Measurements from ENCODE around the gene CLCN5.

The CLCN5 gene

GRCh38 chrX:49934148-49934547, 11.8 kb downstream of the CLCN5 start:
- DNase-seq (ENCODE audit: low spot score) = no peak

- no peak for DNase-seq (ENCODE audit: low spot score)
Observed at GRCh38 chrX:49934729-49935128, 12.3 kb downstream of the CLCN5 start.

GRCh38 chrX:49947781-49948180, 25.4 kb downstream of the CLCN5 start:
- DNase-seq (ENCODE audit: low spot score) = no peak

- DNase-seq (ENCODE audit: low spot score) = no peak
Observed at GRCh38 chrX:49949961-49950360, 27.6 kb downstream of the CLCN5 start.

GRCh38 chrX:49951524-49952193, 29.3 kb downstream of the CLCN5 start:
- no peak for DNase-seq (ENCODE audit: low spot score)

GRCh38 chrX:49956313-49956712, 33.9 kb downstream of the CLCN5 start:
- DNase-seq (ENCODE audit: low spot score) = no peak

- DNase-seq (ENCODE audit: low spot score) = no peak
Observed at GRCh38 chrX:49958727-49959485, 36.5 kb downstream of the CLCN5 start.

GRCh38 chrX:49959602-49960001, 37.2 kb downstream of the CLCN5 start:
- DNase-seq (ENCODE audit: low spot score) = no peak

GRCh38 chrX:49960061-49960460, 37.7 kb downstream of the CLCN5 start:
- DNase-seq (ENCODE audit: low spot score) = no peak

- no peak for DNase-seq (ENCODE audit: low spot score)
Observed at GRCh38 chrX:49970674-49971073, 48.3 kb downstream of the CLCN5 start.

- no peak for DNase-seq (ENCODE audit: low spot score)
Observed at GRCh38 chrX:49972328-49972860, 50.0 kb downstream of the CLCN5 start.

GRCh38 chrX:49976682-49977197, 54.3 kb downstream of the CLCN5 start:
- no peak for DNase-seq (ENCODE audit: low spot score)

GRCh38 chrX:49977319-49978090, 55.1 kb downstream of the CLCN5 start:
- DNase-seq (ENCODE audit: low spot score) = no peak

- DNase-seq (ENCODE audit: low spot score) = no peak
Observed at GRCh38 chrX:49978176-49978575, 55.8 kb downstream of the CLCN5 start.

- DNase-seq (ENCODE audit: low spot score) = no peak
Observed at GRCh38 chrX:49986058-49986457, 63.7 kb downstream of the CLCN5 start.

GRCh38 chrX:49987651-49988050, 65.3 kb downstream of the CLCN5 start:
- DNase-seq (ENCODE audit: low spot score) = no peak

GRCh38 chrX:49988143-49988542, 65.7 kb downstream of the CLCN5 start:
- DNase-seq (ENCODE audit: low spot score) = no peak

- DNase-seq (ENCODE audit: low spot score) = no peak
Observed at GRCh38 chrX:49991758-49992157, 69.4 kb downstream of the CLCN5 start.

- no peak for DNase-seq (ENCODE audit: low spot score)
Observed at GRCh38 chrX:49992853-49993252, 70.5 kb downstream of the CLCN5 start.

GRCh38 chrX:49993661-49994060, 71.3 kb downstream of the CLCN5 start:
- DNase-seq (ENCODE audit: low spot score) = no peak

- no peak for DNase-seq (ENCODE audit: low spot score)
Observed at GRCh38 chrX:49995107-49995731, 72.8 kb downstream of the CLCN5 start.

Data from CD4-positive, alpha-beta T cell treated with Interleukin-6 at 100 ng/mL for 8 hours (primary cell).